NOMO-1 treated with dmso at 0.1 percent for 144 hours (cell line): ENCODE measurements around the gene FBXO28.
"Not testable (repeated sequence)": the region's sequence is repeated elsewhere in the genome, so short reads cannot be mapped to it uniquely, and the experiment has no call there.

Experiments used
- DNase-seq: peaks from one replicate; lab custom pipeline; 2025; ENCODE audit not compliant: unreplicated experiment; lab: John Stamatoyannopoulos, UW

The FBXO28 gene

DNA sequence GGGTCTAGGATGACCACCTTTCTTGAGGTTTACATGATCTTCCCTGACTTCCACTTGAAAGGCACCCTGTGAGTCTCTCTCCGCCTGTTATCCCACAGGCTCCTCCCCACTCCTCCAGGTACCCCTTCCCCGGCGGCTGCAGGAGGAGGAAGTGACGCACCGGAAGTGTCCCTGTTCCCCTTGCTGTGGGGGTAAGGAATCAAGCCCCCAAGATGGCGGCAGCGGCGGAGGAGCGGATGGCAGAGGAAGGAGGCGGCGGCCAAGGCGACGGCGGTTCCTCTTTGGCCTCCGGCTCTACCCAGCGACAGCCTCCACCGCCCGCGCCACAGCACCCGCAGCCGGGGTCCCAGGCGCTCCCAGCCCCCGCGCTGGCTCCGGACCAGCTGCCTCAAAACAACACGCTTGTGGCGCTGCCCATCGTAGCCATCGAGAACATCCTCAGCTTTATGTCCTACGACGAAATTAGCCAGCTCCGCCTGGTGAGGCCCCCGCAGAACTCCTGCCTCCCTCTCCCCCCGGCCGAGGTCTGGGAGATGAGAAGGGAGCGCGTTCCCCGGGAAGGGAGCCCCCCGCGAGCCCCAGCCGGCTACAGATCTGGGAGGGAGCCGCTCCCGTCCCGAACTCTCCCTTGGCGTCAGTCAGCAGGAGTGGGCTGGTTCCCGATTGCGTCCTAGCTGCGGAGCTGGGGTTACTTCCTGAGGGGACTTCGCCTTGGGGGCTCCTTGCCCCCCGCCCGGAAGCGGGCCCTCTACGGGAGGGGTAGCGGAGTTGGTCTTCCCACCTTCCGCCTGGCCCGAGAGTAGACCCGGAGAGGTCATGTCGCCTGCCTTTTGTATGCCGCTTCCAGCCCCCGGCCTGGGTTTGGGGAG lies at the start of gene FBXO28:
Gene FBXO28, plus strand, starts transcription at position 194 of the 869 bp plus-strand sequence. Its CDS starts 19 bp downstream, at position 213.
- peak; percentile 94 for DNase-seq

DNA sequence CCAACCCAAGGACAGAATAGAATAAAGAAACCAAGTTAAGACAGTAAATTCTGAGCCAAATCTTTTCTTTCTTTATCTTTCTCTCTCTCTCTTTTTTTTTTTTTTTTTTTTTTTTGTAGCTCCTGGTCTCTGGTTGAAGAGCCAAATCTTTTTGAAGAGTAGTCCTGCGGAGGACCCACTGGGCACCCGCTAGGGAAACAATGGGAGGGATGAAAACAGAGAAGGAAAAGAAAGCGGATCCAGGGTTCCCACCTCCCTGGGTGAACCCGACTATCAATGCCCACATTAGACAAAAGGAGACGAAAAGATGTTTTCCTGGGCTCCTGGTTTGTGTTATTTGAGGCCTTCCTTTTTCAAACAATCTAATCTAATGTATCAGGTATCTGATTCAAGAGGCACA lies 49.8 kb upstream of the FBXO28 start:
- DNase-seq = no peak

- no peak for DNase-seq
Measured at GRCh38 chr1:224065455-224065854, 48.5 kb upstream of the FBXO28 start.

- no peak for DNase-seq
Measured at GRCh38 chr1:224067207-224067606, 46.7 kb upstream of the FBXO28 start.

- DNase-seq = peak; percentile 21
Measured at GRCh38 chr1:224067621-224068457, 46.1 kb upstream of the FBXO28 start.

- DNase-seq = no peak
Measured at GRCh38 chr1:224068458-224069072, 45.3 kb upstream of the FBXO28 start.

- DNase-seq = no peak
Measured at GRCh38 chr1:224069138-224069537, 44.8 kb upstream of the FBXO28 start.

GRCh38 chr1:224070521-224070920 lies 43.4 kb upstream of the FBXO28 start:
- no peak for DNase-seq

DNA sequence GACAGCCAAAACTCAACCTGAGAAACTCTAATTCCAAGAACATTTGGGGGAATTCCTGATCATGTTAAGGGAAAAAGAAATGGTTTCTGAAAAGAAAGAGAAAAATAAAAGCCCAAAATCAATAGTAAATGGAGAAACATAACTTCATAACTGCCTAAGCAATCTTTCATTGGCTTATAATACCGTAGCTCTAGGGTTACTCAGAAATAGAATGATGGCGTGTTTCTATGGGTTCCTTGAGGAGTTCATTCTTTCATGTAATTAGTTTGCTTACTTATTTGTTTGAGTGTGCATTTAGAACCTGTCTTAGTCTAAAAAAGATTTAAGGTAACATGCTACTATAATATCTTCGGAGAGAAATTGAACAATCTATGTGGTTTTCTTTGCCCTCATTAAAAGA lies 37.5 kb upstream of the FBXO28 start:
- DNase-seq = no peak

GRCh38 chr1:224079644-224080043 lies 34.3 kb upstream of the FBXO28 start:
- DNase-seq = not testable (repeated sequence)

GRCh38 chr1:224080115-224080774 lies 33.7 kb upstream of the FBXO28 start:
- DNase-seq = peak; percentile 11

- no peak for DNase-seq
Measured at GRCh38 chr1:224081604-224082003, 32.3 kb upstream of the FBXO28 start.

DNA sequence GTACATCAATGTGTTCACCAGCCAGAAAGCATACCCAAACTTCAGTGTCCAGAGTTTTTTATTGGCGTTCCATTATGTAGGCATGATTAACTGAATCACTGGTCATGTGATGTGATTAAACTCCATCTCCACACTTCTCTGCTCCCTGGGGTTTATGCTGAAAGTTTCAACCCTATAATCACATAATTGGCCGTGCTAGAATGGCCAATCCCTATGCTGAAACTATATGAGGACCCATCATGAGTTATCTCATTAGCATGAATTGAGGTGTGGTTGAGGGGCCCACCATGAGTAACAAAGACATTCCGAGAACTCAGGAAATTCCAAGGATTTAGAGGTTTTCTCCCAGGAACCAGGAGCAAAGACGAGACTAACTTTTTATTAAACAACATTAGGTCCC lies 31.8 kb upstream of the FBXO28 start:
- no peak for DNase-seq

DNA sequence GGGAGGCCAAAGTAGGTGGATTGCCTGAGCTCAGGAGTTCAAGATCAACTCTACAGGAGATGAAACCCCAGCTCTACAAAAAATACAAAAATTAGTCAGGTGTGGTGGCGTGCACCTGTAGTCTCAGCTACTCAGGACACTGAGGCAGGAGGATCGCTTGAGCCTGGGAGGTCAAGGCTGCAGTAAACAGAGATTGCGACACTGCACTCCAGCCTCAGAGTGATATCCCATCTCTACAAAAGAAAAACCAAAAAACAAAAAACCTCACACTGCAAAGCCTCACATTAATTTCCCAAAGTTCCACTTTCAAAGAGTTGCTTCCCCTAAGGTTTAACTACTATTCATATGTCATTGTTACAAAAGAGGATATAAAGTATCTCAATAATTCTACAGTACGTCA lies 29.0 kb upstream of the FBXO28 start:
- no peak for DNase-seq

DNA sequence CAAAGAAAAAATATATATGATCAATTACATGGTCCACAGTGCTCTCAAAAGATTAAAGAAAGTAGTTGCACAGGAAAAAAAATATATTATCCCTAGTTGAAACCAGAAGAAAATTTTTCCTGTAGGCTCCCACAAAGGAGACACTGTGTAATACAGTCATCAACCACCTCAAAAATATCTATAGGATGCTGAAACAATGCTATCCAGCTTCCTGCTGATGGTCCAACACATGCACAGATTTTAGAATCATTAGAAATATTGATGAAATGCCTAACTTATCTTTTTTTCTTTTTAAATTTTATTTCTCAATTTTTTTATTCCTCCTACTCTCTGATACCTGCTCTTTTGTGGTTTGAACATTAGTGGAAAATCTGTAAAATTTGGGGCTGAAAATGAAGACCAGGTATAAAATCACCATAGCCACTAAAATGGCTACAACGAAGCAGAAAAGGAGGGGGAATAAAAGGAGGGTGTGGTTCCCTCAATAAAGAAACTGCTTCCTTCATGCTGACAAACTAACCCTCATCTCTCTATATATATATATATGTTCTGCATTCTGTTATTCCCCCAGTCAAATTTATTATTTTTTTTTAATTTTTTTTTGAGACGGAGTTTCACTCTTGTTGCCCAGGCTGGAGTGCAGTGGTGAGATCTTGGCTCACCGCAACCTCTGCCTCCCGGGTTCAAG lies 28.3 kb upstream of the FBXO28 start:
- no peak for DNase-seq

GRCh38 chr1:224087286-224087794 lies 26.6 kb upstream of the FBXO28 start:
- DNase-seq = no peak

DNA sequence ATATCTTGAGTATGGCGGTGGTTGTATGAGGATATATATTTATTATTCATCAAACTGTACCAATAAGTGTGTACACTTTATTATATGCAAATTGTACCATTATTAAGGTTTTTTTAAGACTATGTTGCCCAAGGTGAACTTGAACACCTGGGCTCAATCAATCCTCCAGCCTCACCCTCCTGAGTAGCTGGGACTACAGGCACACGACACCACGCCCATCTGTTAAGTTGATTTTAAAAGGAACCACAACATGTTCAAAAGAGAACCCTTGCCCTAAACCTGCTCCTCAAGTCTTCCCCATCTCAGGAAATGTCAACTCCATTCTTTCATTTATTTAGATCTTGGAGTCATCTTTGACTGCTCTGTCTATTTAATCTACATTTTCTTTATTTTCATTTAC lies 24.3 kb upstream of the FBXO28 start:
- DNase-seq = no peak

DNA sequence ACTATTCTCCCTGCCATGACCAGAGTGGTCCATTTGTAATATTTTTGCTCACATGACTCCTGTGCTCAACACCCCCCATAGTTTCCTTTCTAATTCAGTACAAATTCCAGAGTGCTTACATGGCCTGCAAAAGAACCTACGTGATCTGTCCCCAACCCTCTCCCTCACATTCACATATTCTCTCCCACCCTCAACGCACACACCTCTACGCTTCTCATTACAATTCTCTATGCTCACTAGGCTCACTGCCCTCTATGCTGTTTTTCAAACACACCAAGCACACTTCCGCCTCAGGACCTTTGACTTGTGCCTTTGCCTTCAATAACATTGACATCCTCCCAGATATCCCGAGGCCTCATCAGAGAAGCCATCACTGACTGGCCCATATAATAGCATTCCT lies 23.8 kb upstream of the FBXO28 start:
- DNase-seq = no peak

DNA sequence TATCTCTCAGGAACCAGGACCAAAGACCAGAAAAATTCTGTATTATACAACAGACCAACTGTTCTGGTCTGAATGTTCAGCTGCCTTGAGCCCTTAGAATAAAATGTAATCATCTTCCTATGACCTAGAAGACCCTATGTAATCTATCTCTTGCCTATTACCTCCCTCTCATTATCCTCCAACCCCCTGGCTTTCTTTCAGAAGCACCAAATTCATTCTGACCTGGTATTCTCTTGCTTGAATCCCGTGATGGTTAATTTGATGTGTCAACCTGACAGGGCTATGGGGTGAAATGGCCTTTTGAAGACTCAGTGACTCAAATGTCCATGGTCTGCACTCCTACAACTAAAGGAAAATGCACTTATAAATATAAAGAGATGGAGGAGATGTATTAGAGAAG lies 21.8 kb upstream of the FBXO28 start:
- DNase-seq = no peak

- no peak for DNase-seq
Measured at GRCh38 chr1:224092601-224093000, 21.3 kb upstream of the FBXO28 start.
